ENCODE data around the gene TFCP2L1.

DNA sequence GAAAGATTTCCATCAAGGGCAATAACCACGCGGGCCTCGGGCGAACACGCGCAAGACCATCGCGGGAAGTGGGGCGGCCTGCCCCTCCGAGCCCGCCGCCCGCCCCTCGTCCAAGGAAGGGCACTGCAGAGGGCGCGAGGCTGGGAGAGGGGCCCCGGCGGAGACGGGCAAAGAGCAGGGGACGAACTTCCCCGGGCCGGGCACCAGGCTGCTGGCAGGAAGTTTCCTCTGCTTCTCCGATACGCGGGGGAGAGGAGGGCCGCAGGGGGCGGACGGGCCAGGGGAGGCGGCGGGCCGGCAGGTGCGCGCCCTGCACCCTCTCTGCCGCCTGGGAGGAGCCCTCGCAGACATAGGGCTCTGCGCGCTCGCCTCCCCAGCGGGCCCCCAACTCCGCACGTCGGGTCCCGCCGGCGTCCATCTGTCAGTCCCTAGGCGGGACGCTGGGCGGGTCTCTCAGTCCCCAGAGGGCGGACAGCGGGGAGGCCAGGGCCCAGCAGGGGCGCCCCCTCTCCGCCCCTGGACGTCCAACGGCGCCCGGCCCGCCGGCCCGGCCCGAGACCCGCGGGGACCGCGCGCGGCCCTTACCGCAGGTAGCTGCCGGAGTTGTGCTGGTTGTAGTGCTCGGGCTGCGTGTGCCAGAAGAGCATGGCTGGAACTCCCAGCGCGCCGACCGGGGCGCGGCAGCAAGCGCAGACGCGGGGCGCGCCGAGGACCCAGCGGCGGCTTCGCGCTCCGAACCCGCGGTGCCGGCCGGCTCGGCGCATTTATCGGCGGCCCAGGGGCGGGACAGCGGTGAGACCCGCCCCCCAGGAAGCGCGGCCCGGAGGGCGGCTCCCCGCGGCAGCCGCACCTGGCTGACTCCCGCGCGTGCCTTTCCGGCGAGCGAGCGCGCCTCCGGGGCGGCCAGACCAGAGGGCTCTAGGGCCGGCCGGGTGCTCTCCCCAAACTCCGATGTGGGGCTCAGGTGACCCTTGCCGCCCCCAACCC, at the start of gene TFCP2L1:
- TF ChIP-seq, protein P1, sequence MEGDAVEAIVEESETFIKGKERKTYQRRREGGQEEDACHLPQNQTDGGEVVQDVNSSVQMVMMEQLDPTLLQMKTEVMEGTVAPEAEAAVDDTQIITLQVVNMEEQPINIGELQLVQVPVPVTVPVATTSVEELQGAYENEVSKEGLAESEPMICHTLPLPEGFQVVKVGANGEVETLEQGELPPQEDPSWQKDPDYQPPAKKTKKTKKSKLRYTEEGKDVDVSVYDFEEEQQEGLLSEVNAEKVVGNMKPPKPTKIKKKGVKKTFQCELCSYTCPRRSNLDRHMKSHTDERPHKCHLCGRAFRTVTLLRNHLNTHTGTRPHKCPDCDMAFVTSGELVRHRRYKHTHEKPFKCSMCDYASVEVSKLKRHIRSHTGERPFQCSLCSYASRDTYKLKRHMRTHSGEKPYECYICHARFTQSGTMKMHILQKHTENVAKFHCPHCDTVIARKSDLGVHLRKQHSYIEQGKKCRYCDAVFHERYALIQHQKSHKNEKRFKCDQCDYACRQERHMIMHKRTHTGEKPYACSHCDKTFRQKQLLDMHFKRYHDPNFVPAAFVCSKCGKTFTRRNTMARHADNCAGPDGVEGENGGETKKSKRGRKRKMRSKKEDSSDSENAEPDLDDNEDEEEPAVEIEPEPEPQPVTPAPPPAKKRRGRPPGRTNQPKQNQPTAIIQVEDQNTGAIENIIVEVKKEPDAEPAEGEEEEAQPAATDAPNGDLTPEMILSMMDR (IDR thresholded peaks at IDR 0.05; ENCODE audit: low read depth, low read length, missing input control) = no peak
- TF ChIP-seq EGR1 (IDR thresholded peaks at IDR 0.05; ENCODE audit: low read depth in 2 of 2) (no peak), YY1 (IDR thresholded peaks at IDR 0.05) (no peak)
- TF ChIP-seq, protein P2, sequence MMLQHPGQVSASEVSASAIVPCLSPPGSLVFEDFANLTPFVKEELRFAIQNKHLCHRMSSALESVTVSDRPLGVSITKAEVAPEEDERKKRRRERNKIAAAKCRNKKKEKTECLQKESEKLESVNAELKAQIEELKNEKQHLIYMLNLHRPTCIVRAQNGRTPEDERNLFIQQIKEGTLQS (IDR thresholded peaks at IDR 0.05) = no peak
- TF ChIP-seq, protein P3, sequence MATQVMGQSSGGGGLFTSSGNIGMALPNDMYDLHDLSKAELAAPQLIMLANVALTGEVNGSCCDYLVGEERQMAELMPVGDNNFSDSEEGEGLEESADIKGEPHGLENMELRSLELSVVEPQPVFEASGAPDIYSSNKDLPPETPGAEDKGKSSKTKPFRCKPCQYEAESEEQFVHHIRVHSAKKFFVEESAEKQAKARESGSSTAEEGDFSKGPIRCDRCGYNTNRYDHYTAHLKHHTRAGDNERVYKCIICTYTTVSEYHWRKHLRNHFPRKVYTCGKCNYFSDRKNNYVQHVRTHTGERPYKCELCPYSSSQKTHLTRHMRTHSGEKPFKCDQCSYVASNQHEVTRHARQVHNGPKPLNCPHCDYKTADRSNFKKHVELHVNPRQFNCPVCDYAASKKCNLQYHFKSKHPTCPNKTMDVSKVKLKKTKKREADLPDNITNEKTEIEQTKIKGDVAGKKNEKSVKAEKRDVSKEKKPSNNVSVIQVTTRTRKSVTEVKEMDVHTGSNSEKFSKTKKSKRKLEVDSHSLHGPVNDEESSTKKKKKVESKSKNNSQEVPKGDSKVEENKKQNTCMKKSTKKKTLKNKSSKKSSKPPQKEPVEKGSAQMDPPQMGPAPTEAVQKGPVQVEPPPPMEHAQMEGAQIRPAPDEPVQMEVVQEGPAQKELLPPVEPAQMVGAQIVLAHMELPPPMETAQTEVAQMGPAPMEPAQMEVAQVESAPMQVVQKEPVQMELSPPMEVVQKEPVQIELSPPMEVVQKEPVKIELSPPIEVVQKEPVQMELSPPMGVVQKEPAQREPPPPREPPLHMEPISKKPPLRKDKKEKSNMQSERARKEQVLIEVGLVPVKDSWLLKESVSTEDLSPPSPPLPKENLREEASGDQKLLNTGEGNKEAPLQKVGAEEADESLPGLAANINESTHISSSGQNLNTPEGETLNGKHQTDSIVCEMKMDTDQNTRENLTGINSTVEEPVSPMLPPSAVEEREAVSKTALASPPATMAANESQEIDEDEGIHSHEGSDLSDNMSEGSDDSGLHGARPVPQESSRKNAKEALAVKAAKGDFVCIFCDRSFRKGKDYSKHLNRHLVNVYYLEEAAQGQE (IDR thresholded peaks at IDR 0.05) = no peak
- TF ChIP-seq, protein P4, sequence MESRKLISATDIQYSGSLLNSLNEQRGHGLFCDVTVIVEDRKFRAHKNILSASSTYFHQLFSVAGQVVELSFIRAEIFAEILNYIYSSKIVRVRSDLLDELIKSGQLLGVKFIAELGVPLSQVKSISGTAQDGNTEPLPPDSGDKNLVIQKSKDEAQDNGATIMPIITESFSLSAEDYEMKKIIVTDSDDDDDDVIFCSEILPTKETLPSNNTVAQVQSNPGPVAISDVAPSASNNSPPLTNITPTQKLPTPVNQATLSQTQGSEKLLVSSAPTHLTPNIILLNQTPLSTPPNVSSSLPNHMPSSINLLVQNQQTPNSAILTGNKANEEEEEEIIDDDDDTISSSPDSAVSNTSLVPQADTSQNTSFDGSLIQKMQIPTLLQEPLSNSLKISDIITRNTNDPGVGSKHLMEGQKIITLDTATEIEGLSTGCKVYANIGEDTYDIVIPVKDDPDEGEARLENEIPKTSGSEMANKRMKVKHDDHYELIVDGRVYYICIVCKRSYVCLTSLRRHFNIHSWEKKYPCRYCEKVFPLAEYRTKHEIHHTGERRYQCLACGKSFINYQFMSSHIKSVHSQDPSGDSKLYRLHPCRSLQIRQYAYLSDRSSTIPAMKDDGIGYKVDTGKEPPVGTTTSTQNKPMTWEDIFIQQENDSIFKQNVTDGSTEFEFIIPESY (IDR thresholded peaks at IDR 0.05) = no peak
- TF ChIP-seq, protein P5, sequence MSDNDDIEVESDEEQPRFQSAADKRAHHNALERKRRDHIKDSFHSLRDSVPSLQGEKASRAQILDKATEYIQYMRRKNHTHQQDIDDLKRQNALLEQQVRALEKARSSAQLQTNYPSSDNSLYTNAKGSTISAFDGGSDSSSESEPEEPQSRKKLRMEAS (IDR thresholded peaks at IDR 0.05) = no peak

All from liver (tissue), 3 donors.